ENCODE measurements around the gene EHMT1. TPM values are rescaled to one million over a fixed set of nuclear protein-coding genes. Genes with fewer than 3 reads are reported as not detected.

The EHMT1 gene
- polyA plus RNA-seq, 5 donors, result 64.9 to 91.2 (median 73.8) TPM

DNA sequence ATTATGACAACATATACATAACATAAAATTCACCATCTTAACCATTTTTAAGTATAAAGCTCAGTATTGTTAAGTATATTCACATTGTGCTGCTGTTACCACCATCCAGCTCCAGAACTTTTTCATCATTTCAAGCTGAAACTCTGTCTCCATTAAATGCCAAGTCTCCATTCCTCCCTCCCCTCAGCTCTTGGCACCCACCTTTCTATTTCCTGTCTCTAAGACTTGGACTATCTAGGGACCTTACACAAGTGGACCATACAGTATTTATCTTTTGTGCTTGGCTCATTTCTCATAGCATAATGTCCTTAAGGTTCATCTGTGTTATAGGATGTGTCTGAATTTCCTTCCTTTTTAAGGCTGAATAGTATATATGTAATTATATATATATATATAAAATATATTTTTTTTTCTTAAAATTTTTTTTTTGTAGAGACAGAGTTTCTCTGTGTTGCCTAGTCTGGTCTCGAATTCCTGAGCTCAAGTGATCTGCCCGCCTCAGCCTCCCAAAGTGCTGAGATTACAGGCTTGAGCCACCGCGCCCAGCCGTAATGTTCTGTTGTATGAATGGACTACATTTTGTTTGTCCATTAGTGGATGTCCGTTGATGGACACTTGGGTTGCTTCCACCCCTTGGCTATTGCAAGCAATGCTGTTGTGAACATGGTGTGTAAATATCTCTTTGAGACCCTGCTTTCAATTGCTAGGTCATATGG lies 72.3 kb downstream of the EHMT1 start:
- DNase-seq, result no peak

DNA sequence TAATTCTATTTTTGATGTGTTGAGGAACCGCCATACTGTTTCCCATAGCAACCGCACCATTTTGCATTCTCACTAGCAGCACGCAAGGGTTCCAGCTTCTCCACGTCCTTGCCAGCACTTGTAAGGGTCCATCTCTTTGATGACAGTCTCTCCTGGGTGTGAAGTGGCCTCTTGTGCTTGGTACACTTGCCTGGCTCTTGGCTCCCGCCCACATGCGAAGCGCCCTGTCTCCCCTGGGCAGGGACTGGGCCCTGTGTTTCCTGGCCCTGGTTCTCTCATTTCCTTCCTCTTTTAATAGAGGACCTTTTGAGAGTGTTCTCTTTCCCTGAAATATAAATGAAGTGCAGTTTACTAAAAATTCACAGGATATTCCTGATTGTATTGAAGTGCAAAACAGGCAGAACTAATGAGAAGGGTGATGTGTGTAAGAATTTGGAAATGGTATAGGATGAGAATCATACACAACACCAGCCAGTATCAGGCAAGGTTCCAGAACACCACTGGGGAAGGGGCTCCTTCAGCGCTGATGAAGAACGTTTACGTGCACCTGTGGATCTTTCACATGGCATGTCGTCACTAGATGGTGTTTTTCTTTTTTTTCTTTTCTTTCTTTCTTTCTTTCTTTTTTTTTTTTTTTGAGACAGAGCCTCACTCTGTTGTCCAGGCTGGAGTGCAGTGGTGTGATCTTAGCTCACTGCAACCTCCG lies 73.0 kb downstream of the EHMT1 start:
- DNase-seq, result no peak

DNA sequence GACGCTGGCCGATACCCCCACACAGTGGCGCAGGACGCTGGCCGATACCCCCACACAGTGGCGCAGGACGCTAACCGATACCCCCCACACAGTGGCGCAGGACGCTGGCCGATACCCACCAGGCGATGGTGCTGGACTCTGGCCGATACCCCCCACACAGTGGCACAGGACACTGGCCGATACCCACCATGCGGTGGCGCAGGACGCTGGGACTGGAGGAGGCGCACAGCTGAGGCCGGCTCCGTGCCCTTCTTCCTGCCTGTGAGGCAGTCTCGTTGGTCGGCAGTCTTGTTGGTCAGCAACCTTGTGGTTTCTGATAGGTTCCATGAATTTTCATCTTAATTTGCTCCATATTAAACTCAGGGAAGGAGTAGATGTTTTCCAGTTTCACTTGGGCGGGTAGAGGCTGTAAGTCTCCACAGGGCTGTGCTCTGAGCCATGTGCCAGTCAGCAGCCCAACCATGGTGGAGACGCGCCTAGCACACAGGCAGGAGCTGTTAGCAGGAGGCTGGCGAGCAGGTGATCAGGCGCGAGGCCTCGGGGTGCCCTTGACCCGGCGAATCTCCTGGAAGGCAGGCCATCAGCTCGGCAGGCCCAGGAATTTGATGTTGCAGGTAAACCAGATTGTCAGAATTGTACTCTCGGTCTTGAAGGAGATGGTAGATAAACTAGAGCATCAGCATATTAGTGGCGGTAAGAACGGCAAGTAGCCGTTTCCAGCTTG lies 75.6 kb downstream of the EHMT1 start:
- no peak for DNase-seq

DNA sequence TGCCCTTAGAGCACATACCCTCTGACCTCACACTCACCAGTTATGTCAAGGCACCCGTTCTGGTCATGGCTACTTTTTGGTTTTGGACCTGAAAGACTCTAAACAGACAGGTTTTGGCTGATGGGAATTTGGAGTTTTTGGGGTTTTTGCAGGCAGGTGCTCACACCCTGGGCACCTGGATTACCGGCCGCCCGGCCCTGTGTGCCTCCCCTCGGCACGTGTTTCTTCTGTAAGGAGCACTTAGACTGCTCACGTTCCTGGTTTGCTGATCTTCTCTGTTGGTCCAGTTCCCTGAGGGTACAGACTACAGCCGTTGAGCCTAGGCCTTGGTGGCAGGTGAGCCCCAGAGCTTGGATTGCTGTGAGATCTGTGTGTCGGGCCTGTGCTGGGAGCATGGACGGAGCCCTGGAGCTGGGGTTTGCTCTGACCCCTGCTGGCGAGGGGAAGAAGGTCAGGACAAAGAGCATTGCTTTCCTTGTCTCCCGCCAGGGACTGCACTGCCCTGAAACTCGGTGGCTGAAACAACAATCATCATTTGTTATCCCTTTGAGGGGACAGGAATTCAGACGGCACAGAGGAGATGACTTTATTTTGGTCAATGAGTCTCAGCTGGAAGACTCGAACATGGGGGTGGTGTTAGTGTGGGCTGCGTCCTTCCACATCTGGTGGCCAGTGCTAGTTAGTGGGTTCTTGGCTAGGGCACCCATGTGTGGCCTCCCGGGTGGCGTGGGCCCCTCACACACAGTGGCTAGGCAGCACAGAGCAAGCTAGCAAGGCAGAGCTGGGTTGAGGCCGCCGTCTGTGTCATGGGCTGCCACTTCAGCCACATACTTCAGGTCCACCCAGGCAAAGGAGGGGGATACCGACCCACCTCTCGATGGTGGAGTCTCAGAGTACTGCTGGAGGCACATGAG lies 76.4 kb downstream of the EHMT1 start:
- no peak for DNase-seq

DNA sequence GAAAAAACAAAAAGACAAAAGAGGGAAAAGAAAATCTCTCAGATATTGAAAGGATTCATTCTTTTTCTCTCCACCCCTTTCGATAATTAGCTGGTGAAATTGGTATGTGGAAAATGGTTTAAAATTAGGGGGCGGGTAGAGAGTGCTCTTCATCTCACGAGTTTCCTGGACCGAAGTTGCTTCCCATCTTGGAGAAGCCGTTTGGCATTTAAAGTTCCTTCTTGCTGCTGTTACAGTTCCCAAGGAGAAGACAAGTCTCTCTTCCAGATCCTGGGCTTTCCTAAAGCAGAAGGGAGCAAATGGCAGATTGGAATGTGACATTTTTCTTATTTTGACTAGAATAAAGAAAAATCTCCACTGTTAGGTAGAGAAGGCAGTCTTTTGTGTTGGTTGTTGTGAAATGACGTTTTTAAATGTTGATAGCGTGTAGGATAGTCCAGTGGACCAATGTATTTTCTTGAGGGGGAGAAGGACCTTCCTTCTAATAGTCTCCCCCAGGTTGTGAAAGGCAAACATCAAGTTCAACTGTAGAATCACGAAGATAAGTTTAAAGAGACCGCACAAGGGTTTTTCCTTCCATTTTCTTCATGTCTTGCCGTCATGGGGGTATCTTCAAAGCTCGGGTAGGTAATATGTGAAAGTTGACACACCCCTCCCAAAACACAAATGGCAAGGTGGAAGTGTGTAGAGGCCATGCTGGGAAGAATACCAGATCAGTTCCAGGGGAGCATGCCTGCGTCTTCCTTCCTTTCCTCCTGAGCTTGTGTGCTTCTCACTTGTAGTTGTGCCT lies 77.5 kb downstream of the EHMT1 start:
- no peak for DNase-seq

DNA sequence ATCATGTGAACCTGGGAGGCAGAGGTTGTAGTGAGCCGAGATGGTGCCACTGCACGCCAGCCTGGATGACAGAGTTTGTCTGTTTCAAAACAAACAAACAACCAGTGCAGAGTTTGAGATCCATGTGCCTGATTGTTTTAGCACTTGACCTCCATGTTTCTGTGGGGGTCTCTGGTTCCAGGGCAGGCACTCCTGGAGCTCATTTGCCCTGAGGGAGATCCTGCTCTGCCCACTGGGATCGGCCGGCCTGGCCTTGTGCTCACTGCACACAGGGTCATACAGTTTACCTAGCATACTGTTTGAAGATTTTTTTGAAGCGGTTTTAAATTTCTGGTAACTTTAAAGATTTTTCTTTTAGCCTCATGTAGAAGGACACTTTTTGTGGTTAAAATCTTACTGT lies 78.4 kb downstream of the EHMT1 start:
- no peak for DNase-seq

DNA sequence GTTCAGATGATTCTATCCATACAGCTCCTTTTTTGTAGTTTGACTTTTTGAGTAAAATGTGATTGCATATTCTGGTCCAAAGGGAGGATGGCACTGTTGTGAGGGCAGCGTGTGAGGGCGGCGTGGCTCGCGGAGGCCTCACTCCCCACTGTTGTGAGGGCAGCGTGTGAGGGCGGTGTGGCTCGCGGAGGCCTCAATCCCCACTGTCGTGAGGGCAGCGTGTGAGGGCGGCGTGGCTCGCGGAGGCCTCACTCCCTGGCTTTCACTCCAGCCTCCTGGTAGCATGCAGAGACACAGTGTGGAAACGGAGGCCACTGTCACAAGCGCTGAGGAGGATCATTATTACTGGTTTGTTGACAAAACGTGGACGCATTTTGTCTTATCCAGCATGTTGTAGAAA lies 79.0 kb downstream of the EHMT1 start:
- no peak for DNase-seq

DNA sequence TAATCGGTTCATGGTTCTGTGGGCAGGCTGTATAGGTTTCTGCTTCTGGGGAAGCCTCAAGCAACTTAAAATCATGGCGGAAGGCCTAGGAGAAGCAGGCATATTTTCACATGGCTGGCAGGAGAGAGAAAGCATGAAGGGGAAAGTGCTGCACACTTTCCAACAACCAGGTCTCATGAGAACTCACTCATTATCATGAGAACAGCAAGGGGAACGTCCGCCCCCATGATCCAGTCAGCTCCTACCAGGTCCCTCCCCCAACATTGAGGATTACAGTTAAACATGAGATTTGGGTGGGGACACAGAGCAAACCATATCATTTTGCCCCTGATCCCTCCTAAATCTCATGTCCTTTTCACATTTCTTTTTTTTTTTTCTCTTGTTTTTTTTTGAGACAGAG lies 82.1 kb downstream of the EHMT1 start:
- no peak for DNase-seq

DNA sequence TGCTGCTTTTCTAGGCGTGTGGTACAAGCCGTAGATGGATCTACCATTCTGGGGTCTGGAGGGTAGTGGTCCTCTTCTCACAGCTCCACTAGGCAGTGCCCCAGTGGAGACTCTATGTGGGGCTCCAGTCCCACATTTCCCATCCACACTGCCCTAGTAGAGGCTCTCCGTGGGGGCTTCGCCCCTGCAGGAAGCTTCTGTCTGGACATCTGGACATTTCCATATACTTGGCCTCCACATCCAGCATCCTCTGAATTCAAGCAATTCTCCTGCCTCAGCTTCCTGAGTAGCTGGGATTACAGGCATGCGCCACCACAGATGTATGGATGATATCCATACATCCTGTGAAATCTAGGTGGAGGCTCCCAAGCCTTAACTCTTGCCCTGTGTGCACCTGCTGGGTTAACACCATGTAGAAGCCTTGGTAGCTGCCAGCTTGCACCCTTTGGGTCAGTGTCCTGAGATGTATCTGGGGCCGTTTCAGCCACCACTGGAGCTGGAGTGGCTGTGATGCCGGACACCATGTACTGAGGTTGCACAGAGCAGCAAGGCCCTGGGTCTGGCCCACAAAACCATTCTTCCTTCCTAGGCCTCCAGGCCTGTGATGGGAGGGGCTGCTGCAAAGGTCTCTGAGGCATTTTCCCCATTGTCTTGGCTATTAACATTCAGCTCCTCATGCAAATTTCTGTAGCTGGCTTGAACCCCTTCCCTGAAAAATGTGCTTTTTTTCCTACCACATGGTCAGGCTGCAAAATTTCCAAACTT lies 84.0 kb downstream of the EHMT1 start:
- DNase-seq, result no peak

DNA sequence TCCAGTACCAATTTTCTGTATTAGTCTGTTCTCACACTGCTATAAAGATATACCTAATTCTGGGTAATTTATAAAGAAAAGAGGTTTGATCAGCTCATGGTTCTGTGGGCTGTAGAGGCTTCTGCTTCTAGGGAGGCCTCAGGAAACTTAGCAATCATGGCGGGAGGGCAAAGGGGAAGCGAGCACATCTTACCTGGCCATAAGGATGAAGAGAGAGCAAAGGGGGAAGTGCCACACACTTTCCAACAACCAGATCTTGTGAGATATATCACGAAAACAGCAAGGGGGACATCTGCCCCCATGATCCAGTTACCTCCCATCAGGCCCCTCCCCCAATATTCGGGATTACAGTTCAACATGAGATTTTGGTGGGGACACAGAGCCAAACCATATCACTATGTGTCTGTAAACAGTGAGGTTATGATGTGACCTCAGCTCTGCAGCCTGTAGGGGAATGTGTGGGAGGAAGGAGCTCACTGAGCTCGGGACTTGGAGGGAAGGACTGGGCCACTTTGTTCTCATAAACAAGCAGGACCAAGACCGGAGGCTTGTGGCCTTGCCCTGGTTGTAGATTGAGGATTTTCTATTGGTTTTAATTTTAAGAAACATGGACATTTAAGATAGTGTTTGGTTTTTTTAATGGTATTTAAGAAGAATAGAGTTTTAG lies 85.2 kb downstream of the EHMT1 start:
- no peak for DNase-seq

DNA sequence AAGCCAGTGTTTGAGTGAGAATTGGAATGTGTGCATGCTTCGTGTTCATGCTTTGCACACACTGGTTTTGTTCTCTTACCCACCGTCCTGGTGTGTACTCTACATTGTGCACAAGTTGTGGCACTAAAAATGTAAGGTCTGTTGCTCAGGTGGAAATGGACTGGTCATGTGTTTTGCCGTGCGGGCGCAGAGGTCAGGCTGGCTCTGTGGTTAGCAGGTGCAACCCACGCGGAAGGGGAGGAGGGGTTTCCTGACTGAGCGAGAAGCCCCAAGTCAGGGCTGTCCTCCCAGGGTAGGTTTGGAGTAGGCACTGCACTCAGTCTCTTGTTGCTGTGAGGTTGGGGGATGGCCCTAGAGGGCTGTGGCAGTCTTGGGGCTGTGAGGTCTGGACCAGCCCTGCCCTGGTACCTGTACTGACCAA lies 86.6 kb downstream of the EHMT1 start:
- no peak for DNase-seq

DNA sequence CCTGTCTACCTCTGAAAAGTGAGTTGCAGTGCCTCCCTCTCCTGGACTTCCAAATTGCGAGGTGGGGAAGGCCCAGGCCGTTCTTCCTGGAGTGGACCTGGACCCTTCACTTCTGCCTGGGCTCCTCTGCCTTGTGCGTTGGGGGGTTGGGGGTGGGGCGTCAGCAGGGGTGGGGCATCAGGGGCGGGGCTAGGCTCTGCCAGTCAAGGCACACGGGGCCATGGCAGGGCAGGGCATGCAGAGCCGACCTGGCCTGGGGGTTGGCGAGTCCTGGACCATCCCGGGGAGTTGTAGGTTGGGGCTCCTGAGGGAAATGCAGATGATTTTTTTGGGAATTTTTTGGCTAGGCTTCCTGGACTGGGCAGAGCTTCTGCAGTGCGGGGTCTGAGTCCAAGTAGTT lies 87.1 kb downstream of the EHMT1 start:
- DNase-seq, result no peak

DNA sequence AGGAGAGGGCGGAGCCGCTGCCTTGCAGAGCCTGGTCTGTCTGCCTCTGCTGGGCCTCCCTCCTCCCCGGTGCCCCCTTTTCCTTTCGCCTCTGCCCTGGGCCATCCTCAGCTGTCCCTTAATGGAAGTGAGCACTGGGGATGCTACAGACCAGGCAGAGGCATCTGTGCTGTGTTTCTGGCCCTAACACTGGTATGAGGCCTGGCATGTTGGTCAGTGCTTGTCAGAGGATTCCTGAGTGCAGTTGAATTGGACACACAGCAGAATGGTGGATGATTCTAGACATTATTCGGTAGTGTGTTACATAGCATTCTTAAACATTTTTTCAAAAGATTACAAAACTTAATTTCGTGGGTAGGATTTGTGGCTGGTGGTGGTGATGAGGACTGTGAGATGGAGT lies 88.6 kb downstream of the EHMT1 start:
- no peak for DNase-seq

DNA sequence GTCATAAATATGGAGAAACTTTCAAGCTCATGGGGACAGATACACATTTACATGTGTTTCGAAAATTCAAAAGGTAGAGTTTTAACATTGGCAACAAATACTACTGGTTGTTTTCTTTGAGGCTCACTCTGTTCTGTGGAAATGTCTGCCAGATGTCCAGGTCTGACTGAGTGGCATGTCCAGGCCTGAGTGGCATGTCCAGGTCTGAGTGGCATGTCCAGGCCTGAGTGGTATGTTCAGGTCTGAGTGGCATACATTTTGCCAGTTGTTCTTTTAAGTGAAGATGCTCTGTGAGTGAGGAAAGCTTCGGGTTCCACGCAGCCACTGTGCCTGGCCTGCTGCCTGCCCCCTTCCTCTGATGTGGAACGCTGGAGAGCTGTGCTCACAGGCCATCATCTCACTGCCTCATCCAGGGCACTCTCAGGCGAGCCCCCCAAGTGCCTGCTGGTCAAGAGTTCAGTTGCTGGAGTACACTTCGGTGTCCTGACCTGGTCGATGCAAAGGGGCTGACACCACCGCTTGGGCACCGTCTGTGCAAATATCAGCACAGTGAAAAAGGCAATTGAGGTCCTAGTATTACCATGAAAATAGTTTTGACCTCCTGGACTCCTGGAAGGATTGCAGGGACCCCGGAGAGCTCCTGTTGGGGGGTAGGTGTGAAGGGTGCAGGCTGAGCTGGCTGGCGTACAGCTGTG lies 89.9 kb downstream of the EHMT1 start:
- no peak for DNase-seq

DNA sequence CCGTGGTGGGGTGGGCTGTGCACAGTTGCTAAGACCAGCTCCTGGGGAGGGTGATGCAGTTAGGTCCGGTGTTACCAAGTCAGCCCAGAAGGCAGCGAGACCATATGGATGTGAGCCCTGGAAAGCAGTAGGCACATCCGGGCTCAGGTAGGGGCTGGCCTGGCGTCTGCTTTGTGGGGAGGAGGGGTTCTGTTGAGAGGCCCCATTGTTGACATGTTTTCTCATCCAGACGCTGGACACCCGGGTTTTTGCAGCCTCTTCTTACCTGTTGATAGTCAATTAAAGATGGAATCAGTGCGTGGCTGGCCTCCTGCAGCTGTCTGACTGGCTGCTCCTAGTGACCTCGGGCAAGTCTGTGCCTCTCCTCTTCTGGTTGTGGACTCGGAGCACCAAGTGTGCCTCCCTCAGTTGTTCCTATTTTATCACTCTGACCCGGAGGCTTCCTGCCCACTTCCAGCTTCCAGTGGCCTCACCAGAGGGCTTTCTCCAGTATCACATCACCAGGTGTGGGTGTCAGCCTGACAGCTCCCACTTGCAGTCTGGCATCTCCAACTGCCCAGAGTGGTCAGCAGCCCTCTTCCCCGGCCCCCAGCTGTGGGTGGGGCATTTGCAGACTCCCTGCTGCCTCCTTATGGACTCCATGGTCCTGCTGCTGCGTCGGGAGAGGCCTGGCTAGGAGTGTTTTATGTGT lies 90.8 kb downstream of the EHMT1 start:
- no peak for DNase-seq

DNA sequence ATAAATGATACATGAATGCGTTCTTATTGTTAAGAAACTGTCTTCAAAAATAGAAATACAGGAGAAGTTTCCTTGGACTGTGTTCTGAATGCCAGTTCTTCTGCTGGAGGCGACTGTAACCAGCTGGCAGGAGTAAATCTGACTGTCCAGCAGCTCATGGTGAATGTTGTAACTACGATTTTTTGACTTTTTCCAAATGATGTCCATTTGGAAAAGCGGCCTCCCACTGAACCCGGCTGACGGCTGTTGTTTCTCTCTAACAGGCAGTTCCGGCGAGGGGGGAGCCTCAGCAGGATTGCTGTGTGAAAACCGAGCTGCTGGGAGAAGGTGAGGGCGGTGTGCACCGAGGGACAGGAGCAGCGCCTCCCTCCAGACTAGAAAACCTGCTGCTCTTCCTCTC lies 91.9 kb downstream of the EHMT1 start:
- peak; percentile 78 to 82 for DNase-seq

DNA sequence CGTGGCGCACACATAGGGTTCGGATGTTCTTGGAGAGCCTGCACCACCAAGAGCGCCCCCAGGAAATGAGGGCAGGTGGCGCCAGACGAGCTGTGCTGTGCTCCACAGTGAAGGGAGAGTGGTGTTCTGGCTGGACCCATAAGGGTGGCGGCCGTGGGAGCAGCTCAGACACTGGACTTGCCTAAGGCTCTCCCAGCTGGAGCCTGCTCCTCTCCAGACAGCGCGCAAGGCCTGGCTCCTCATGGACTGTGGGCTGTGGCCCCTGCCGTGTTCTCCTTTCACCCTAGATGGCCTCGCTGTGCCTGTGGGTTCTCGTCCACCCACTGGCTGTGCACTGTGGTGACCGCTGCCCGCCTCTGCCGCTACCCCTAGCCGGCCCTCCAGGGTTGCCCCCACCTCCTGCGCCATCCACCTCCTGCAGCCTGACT lies 92.9 kb downstream of the EHMT1 start:
- DNase-seq, result no peak

DNA sequence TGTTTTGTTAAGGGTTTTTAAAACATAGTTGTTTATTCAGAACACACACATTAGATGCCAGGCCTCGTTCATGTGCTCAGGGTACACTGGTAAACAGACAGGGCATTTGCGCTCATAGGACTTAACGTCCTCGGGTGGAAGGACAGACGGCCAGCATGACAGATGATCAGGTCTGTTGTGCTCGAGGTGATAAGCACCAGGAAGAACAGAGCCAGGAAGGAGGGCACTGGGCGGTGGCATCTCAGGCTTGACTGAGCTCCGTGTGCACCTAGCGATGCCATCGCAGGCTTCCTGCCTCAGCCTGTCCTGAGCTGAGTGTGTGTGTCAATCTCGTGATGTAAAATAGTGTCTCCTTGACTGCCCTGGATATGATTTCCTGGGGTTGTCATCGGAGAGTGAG lies 96.5 kb downstream of the EHMT1 start:
- DNase-seq, result no peak

Measured in right lung (tissue), 5 donors.